ENCODE data around the gene UBE2M.
A peak's percentile ranks its signal among the peaks of the same experiment; 100 is the strongest.
"Not testable (repeated sequence)": the region's sequence is repeated elsewhere in the genome, so short reads cannot be mapped to it uniquely, and the experiment has no call there.

UBE2M gene

DNA sequence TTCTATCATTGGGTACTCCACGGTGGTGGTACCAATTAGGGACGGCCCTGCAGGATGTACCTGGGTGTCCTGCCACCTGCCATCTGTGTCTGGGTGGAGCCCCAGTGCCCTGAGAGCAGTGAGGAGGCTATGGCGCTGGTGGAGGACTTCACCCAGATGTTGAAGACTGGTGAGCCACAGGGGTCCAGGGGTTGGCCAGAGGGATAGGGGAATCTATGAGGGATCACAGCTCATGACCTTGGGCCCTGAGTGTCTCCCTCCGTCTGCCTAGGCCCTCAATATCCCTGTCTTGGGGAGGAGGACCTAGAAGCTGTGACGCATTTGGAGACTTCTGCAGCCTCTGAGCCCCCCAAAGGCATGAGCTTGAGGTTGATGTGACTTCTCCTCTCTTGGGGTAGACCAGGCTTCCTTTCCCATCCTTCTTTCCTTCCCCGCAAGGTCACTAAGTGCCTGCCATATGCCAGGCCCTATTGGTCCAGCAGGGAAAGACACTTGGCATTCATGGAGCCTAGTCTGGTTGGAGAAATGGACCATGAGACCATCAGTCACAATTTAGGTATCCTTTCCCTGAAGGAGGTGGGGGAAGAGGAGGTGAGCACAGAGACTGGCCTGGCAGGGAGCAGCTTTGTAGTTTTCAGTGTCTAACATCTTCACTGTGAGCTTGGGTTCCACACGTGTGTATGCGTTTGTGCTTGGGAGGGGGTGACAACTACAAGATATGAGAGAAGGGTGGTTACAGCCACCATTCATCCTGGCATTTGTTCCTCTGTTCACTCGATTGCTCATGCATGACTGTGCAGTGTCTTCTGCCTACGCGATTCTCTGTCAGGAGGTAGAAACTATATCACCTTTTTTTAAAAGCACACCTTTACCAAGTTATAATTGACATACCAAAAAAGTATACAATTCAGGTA is 19.9 kb upstream of the UBE2M start:
- H3K4me1 ChIP-seq (ENCODE audit: control insufficient read depth, insufficient read depth, low read length) = peaks cover 34% of the 10 kb centered on the region
- H3K36me3 ChIP-seq (ENCODE audit: control insufficient read depth in 2 of 2, insufficient read depth in 2 of 2, low read length in 2 of 2) = peaks cover 5 to 10% of the 10 kb centered on the region in 2 donors
- peak overlapping the region in 1 of 2 donors; percentile 36 for H3K9ac ChIP-seq (ENCODE audit: low read length in 2 of 2)
- H3K27ac ChIP-seq (ENCODE audit: low read length) = no peak overlapping the region
- H3K9me3 ChIP-seq (ENCODE audit: control insufficient read depth in 2 of 2, low read length in 2 of 2) = no peaks in the 10 kb centered on the region
- no peaks in the 10 kb centered on the region for H3K27me3 ChIP-seq (ENCODE audit: control insufficient read depth in 1 of 2, insufficient read depth in 2 of 2, low read length in 2 of 2)
- no peak overlapping the region for H3K4me3 ChIP-seq (ENCODE audit: low read length in 2 of 2)

DNA sequence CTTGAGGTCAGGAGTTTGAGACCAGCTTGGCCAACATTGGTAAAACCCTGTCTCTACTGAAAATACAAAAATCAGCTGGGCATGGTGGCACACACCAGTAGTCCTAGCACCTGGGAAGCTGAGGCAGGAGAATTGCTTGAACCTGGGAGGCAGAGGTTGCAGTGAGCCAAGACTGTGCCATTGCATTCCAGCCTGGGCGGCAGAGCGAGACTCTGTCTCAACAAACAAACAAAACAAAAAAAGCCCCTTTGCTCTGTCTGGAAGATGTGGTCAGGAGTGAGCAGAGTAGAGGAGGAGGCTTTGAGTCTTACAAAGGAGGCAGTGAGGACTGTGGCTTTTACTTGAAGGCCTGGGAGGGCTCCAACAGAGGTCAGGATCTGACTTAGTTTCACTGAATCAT is 19.2 kb upstream of the UBE2M start:
- H3K9me3 ChIP-seq (ENCODE audit: control insufficient read depth in 2 of 2, low read length in 2 of 2); H3K27me3 ChIP-seq (ENCODE audit: control insufficient read depth in 1 of 2, insufficient read depth in 2 of 2, low read length in 2 of 2); H3K9ac ChIP-seq (ENCODE audit: low read length in 2 of 2); H3K27ac ChIP-seq (ENCODE audit: low read length); H3K4me3 ChIP-seq (ENCODE audit: low read length in 2 of 2); H3K36me3 ChIP-seq (ENCODE audit: control insufficient read depth in 2 of 2, insufficient read depth in 2 of 2, low read length in 2 of 2): not testable (repeated sequence)
- H3K4me1 ChIP-seq (ENCODE audit: control insufficient read depth, insufficient read depth, low read length) = peaks cover 34% of the 10 kb centered on the region

DNA sequence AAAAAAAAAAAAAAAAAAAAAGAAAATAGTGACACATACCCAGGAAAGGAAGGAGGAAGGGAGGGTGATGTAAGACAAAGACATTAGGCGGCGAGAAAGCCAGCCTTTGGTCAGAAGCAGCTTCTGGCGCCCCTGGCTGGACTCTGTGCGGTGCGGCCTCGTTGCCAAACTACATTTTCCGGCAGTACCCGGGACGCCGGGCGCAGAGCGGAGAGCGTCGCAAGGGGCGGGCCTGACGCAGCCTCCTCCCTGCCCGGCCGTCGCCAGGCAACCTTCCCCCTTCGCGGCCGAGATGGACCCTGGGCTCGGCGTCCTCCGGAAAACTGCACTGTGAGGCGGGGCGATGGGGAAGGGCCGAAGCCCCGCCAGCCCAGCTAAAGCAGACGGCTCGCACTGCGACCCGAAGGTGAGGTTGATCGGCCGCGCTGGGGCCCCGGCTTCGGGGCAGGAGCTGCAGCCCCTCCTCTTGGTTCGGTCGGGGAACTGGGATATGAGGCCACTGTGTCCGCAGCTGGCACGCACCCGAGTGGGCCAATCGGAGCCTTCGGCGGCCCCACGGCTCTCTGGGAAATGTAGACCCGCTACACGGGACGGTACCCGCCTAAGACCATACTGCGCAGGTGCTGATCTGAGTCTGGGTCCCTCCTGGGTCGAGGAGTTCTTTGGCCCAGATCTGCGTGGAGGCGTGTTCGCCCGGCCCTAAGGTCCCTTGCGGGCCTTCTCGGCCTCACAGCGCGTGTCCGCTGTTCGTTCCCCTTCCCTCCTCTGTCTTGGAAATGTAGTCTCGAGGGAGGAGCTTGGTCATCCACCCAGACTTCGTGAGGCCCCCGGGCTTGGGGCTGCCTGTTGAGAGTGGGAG is 17.0 kb upstream of the UBE2M start:
- Histone ChIP-seq H3K9ac (ENCODE audit: low read length in 2 of 2) (peak overlapping the region; percentile 92 to 93), H3K27ac (ENCODE audit: low read length) (peak overlapping the region; percentile 95), H3K36me3 (ENCODE audit: control insufficient read depth in 2 of 2, insufficient read depth in 2 of 2, low read length in 2 of 2) (peaks cover 3 to 4% of the 10 kb centered on the region in 2 donors), H3K4me3 (ENCODE audit: low read length in 2 of 2) (peak overlapping the region; percentile 89 to 91), H3K9me3 (ENCODE audit: control insufficient read depth in 2 of 2, low read length in 2 of 2) (no peaks in the 10 kb centered on the region), H3K27me3 (ENCODE audit: control insufficient read depth in 1 of 2, insufficient read depth in 2 of 2, low read length in 2 of 2) (no peaks in the 10 kb centered on the region), H3K4me1 (ENCODE audit: control insufficient read depth, insufficient read depth, low read length) (peaks cover 31% of the 10 kb centered on the region)

GRCh38 chr19:58573658-58574164 is 15.3 kb upstream of the UBE2M start:
- H3K9ac ChIP-seq (ENCODE audit: low read length in 2 of 2) = peak overlapping the region; percentile 85 to 89
- peak overlapping the region; percentile 78 to 98 for H3K4me3 ChIP-seq (ENCODE audit: low read length in 2 of 2)
- H3K9me3 ChIP-seq (ENCODE audit: control insufficient read depth in 2 of 2, low read length in 2 of 2) = no peaks in the 10 kb centered on the region
- H3K27ac ChIP-seq (ENCODE audit: low read length) = peak overlapping the region; percentile 95
- peaks cover 7 to 18% of the 10 kb centered on the region in 2 donors for H3K36me3 ChIP-seq (ENCODE audit: control insufficient read depth in 2 of 2, insufficient read depth in 2 of 2, low read length in 2 of 2)
- no peaks in the 10 kb centered on the region for H3K27me3 ChIP-seq (ENCODE audit: control insufficient read depth in 1 of 2, insufficient read depth in 2 of 2, low read length in 2 of 2)
- H3K4me1 ChIP-seq (ENCODE audit: control insufficient read depth, insufficient read depth, low read length) = peaks cover 31% of the 10 kb centered on the region

DNA sequence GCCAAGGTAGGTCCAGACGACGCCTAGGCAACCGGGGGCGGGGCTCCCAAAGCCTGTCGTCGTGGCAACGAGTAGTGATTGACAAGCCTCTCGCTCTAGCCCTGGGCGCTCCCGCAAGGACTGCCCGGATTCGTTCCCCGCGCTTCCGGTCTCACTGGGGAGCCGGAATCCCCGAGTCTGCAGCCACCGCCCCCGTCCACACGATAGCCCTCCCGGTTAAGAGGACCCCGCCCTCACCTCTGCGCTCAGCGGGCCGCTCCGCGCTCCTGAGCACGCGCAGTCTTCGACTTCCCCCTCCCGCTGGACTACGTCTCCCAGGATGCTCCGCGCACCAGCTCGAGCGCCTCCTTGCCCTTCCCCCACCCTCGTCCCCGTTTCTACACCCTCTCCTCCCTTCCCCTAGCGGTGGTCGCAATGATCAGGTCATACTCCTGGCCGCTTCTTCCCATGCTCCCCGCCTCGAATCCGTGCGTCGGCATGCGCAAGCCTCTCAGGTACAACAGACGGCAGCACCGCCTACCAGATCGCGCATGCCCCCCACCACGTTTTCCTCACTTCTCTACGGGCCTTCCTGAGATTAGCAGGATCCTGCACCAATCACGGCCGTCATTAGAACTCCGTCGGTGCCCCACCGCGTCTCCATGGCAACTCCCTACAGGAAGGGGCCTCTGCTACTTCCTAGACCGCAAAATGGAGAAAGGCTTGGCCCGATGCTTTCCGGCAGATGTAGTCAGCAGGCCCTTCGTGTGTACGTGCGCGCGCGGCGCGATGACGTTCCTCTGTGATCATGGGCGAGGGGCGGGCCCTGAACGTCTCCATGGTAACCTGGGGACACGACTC is 14.6 kb upstream of the UBE2M start, which contains the start of gene MZF1:
TSS of gene MZF1 (minus strand) at position 518 of the 840 bp plus-strand sequence. CDS start 1,946 bp downstream, outside the sequence.
- H3K27ac ChIP-seq (ENCODE audit: low read length) = peak within 1 kb of the TSS; percentile 95
- peak within 1 kb of the TSS; percentile 78 to 98 for H3K4me3 ChIP-seq (ENCODE audit: low read length in 2 of 2)
- H3K4me1 ChIP-seq (ENCODE audit: control insufficient read depth, insufficient read depth, low read length) = peaks cover 31% of the 10 kb centered on the region
- peak within 1 kb of the TSS; percentile 89 to 92 for H3K9ac ChIP-seq (ENCODE audit: low read length in 2 of 2)
- H3K36me3 ChIP-seq (ENCODE audit: control insufficient read depth in 2 of 2, insufficient read depth in 2 of 2, low read length in 2 of 2) = peaks cover 7 to 19% of the 10 kb centered on the region in 2 donors
- H3K27me3 ChIP-seq (ENCODE audit: control insufficient read depth in 1 of 2, insufficient read depth in 2 of 2, low read length in 2 of 2) = no peaks in the 10 kb centered on the region
- H3K9me3 ChIP-seq (ENCODE audit: control insufficient read depth in 2 of 2, low read length in 2 of 2) = no peaks in the 10 kb centered on the region

GRCh38 chr19:58572026-58572817 is 13.8 kb upstream of the UBE2M start:
- H3K27me3 ChIP-seq (ENCODE audit: control insufficient read depth in 1 of 2, insufficient read depth in 2 of 2, low read length in 2 of 2) = no peaks in the 10 kb centered on the region
- peak overlapping the region; percentile 47 to 89 for H3K9ac ChIP-seq (ENCODE audit: low read length in 2 of 2)
- no peaks in the 10 kb centered on the region for H3K9me3 ChIP-seq (ENCODE audit: control insufficient read depth in 2 of 2, low read length in 2 of 2)
- H3K36me3 ChIP-seq (ENCODE audit: control insufficient read depth in 2 of 2, insufficient read depth in 2 of 2, low read length in 2 of 2) = peaks cover 7 to 23% of the 10 kb centered on the region in 2 donors
- H3K4me1 ChIP-seq (ENCODE audit: control insufficient read depth, insufficient read depth, low read length) = peaks cover 28% of the 10 kb centered on the region
- peak overlapping the region; percentile 95 for H3K27ac ChIP-seq (ENCODE audit: low read length)
- peak overlapping the region; percentile 78 to 98 for H3K4me3 ChIP-seq (ENCODE audit: low read length in 2 of 2)

- Histone ChIP-seq H3K4me3 (ENCODE audit: low read length in 2 of 2) (no peak overlapping the region), H3K27ac (ENCODE audit: low read length) (no peak overlapping the region), H3K27me3 (ENCODE audit: control insufficient read depth in 1 of 2, insufficient read depth in 2 of 2, low read length in 2 of 2) (no peaks in the 10 kb centered on the region), H3K4me1 (ENCODE audit: control insufficient read depth, insufficient read depth, low read length) (peaks cover 28% of the 10 kb centered on the region), H3K9me3 (ENCODE audit: control insufficient read depth in 2 of 2, low read length in 2 of 2) (no peaks in the 10 kb centered on the region), H3K9ac (ENCODE audit: low read length in 2 of 2) (no peak overlapping the region), H3K36me3 (ENCODE audit: control insufficient read depth in 2 of 2, insufficient read depth in 2 of 2, low read length in 2 of 2) (peaks cover 7 to 24% of the 10 kb centered on the region in 2 donors)
These were observed 13.2 kb upstream of the UBE2M start for GRCh38 chr19:58571575-58571947.

- H3K27me3 ChIP-seq (ENCODE audit: control insufficient read depth in 1 of 2, insufficient read depth in 2 of 2, low read length in 2 of 2) = no peaks in the 10 kb centered on the region
- no peak overlapping the region for H3K4me3 ChIP-seq (ENCODE audit: low read length in 2 of 2)
- no peak overlapping the region for H3K9ac ChIP-seq (ENCODE audit: low read length in 2 of 2)
- peaks cover 7 to 24% of the 10 kb centered on the region in 2 donors for H3K36me3 ChIP-seq (ENCODE audit: control insufficient read depth in 2 of 2, insufficient read depth in 2 of 2, low read length in 2 of 2)
- no peak overlapping the region for H3K27ac ChIP-seq (ENCODE audit: low read length)
- no peaks in the 10 kb centered on the region for H3K9me3 ChIP-seq (ENCODE audit: control insufficient read depth in 2 of 2, low read length in 2 of 2)
- H3K4me1 ChIP-seq (ENCODE audit: control insufficient read depth, insufficient read depth, low read length) = peaks cover 26% of the 10 kb centered on the region
These were observed 12.6 kb upstream of the UBE2M start for GRCh38 chr19:58570770-58571574.
